ENCODE measurements around the gene NGFR.

The NGFR gene

GRCh38 chr17:49456183-49456965 lies 38.7 kb upstream of the NGFR start:
- Histone ChIP-seq H3K9ac (no peak overlapping the region), H3K79me2 (no peaks in the 10 kb centered on the region), H2AFZ (no peak overlapping the region), H3K27me3 (ENCODE audit: control insufficient read depth, insufficient read depth, low read length) (no peaks in the 10 kb centered on the region), H3K4me1 (no peaks in the 10 kb centered on the region), H3K9me3 (ENCODE audit: control insufficient read depth, low read length) (no peaks in the 10 kb centered on the region), H3K27ac (no peak overlapping the region), H3K4me2 (ENCODE audit: low read length) (no peak overlapping the region), H3K4me3 (ENCODE audit: low read depth, low read length) (no peak overlapping the region), H3K36me3 (ENCODE audit: control insufficient read depth, insufficient read depth, low read length) (no peaks in the 10 kb centered on the region)
- no peak for TF ChIP-seq CTCF (IDR thresholded peaks at IDR 0.05)

GRCh38 chr17:49457564-49458535 lies 37.2 kb upstream of the NGFR start:
- no peak overlapping the region for H3K4me2 ChIP-seq (ENCODE audit: low read length)
- H3K4me3 ChIP-seq (ENCODE audit: low read depth, low read length), result no peak overlapping the region
- H3K27ac ChIP-seq, result no peak overlapping the region
- H3K9me3 ChIP-seq (ENCODE audit: control insufficient read depth, low read length), result no peaks in the 10 kb centered on the region
- no peak for TF ChIP-seq CTCF (IDR thresholded peaks at IDR 0.05)
- no peaks in the 10 kb centered on the region for H3K4me1 ChIP-seq
- no peaks in the 10 kb centered on the region for H3K27me3 ChIP-seq (ENCODE audit: control insufficient read depth, insufficient read depth, low read length)
- no peaks in the 10 kb centered on the region for H3K79me2 ChIP-seq
- H3K9ac ChIP-seq, result no peak overlapping the region
- H2AFZ ChIP-seq, result no peak overlapping the region
- H3K36me3 ChIP-seq (ENCODE audit: control insufficient read depth, insufficient read depth, low read length), result no peaks in the 10 kb centered on the region

GRCh38 chr17:49459401-49459984 lies 35.6 kb upstream of the NGFR start:
- Histone ChIP-seq H2AFZ (no peak overlapping the region), H3K4me2 (ENCODE audit: low read length) (no peak overlapping the region), H3K4me1 (no peaks in the 10 kb centered on the region), H3K4me3 (ENCODE audit: low read depth, low read length) (no peak overlapping the region), H3K27me3 (ENCODE audit: control insufficient read depth, insufficient read depth, low read length) (no peaks in the 10 kb centered on the region), H3K9me3 (ENCODE audit: control insufficient read depth, low read length) (no peaks in the 10 kb centered on the region), H3K27ac (no peak overlapping the region), H3K36me3 (ENCODE audit: control insufficient read depth, insufficient read depth, low read length) (no peaks in the 10 kb centered on the region), H3K9ac (no peak overlapping the region), H3K79me2 (no peaks in the 10 kb centered on the region)
- no peak for TF ChIP-seq CTCF (IDR thresholded peaks at IDR 0.05)

- Histone ChIP-seq H3K4me3 (ENCODE audit: low read depth, low read length) (no peak overlapping the region), H3K9me3 (ENCODE audit: control insufficient read depth, low read length) (no peaks in the 10 kb centered on the region), H3K27ac (no peak overlapping the region), H3K27me3 (ENCODE audit: control insufficient read depth, insufficient read depth, low read length) (no peaks in the 10 kb centered on the region), H3K4me1 (no peaks in the 10 kb centered on the region), H3K4me2 (ENCODE audit: low read length) (no peak overlapping the region), H3K36me3 (ENCODE audit: control insufficient read depth, insufficient read depth, low read length) (no peaks in the 10 kb centered on the region), H3K79me2 (no peaks in the 10 kb centered on the region), H3K9ac (no peak overlapping the region), H2AFZ (no peak overlapping the region)
- no peak for TF ChIP-seq CTCF (IDR thresholded peaks at IDR 0.05)
Observed at GRCh38 chr17:49460401-49460800, 34.7 kb upstream of the NGFR start.

Measured in parathyroid adenoma (tissue), 2 donors.